EH (cell line): ENCODE data around the gene A3GALT2.
A peak's percentile ranks its signal among the peaks of the same experiment; 100 is the strongest.

ENCODE experiments used
- DNase-seq: peaks from one replicate; pipeline ENCODE4 v3.0.0-alpha.2; 2015; ENCODE audit warnings: low read depth

Gene A3GALT2

DNA sequence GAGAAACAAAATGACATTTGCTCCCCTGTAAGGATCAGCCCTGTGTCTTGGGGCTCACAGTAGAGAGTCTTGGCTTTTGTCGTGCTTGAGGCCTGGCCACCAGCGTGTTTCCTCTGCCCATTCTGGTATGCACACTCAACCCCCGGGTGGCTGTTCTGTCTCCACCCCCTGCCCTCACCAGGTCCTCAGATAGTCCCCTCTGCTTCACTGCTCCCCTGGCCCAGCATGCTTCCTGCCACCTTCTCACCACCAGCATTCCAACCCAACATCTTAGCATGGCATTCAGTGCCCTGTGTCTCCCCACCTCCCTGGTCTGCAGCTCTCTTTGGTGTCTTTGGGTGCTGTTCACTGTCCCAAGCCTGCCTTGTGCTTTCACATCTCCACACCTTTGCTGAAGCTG lies 48.4 kb downstream of the A3GALT2 start:
- DNase-seq = no peak

DNA sequence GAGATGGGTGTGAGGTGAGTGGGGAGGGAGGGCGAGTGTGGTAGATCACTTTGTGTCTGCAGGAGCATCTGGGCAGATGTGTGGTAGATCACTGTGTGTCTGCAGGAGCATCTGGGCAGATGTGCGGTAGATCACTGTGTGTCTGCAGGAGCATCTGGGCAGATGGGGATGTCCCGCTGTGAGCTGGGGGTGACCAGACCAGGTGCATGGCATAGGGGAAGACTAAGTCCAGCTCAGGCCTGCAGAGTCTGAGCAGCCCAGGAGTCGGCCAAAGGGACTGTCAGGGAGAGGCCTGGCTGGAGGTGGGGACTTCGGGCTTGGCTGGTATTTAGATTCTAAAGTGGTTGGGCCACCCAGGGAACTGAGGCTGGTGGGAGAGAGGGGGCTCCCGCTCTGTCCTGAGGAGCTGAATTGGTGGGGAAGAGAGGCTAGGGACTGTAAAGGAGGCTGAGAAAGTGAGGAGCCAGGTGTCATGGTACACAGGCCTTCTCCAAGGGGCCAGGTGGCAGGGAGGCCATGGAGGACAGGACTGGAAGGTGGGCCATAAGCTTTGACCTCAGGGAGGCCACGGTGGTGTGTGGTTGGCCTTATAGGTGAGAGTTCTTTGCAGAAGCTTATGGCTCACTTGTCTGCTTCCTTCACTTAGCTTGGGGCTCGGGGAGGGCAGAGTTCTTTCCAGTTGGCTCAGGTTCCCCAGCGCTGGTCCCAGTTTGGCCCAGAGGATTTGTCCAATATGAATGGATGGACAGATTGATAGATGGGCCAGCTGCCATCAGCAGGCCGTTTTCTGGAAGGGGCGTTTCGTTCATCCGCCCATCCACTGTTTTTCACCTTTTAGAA lies 49.0 kb downstream of the A3GALT2 start:
- DNase-seq = no peak

DNA sequence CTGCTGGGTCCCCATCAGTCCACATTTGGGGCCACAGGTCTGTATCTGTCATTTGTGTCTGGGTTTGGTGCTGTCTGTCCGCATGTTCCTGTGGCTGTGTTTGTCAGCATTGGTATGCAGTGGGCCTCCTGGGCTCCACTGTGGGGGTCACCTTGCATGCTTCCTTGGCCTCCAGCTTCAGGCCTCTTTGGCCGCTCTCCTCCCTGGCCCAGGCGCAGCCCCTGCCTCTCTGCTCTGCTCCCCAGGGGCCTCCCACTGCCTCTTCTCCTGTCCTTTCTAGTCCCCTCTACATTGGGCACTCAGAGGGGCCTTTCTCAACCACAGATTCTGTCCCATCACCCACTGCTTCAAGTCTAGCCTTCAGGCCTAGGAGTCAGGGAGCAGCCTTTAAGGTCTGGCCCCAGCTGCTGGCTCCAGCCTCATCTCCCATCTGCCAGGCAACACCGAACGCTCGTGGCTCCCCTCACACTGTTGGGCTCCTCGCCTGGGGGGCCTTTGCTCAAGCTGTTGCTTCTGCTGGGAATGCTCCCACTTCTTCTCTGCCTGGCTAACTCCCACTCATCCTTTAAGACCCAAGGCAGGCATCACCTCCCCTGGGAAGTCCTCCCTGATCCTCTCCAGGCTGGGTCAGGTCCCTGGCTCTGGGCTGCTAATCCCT lies 50.0 kb downstream of the A3GALT2 start:
- no peak for DNase-seq

DNA sequence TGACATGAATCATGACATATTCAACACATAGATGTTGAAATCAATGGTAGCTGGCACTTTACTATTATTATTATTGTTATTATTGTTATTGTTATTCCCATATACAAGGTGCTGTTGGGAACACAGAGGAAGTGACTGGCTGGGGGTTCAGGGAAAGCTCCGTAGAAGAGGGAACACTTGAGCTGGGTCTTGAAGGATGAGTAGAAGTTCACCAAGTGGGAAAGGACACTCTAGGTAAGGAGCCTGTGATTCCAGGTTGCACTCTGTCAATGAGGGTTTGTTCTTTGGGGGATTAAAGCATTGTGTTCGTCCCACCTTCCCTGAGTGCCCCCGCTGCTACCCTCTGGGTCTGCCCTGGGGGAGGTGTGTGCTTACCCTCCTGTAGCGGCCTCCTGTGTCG lies 50.5 kb downstream of the A3GALT2 start:
- DNase-seq = no peak

DNA sequence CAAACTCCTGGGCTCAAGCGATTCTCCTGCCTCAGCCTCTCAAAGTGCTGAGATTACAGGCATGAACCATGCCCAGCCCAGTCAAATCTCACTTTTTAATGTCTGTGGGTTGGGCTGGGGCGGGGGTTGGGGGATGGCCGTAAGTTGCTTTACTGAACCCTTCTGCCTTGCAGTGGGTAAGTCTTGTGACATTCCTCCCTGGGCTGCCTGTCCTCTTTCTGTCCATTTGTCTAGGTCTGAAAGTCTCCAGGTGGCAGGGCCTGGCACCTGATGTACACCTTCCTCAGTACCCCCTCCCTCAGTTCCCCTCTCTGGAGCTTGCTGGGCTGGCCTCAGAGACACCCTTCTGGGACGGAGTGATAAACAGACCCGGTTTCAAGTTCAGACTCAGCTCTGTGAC lies 51.3 kb downstream of the A3GALT2 start:
- DNase-seq = no peak

DNA sequence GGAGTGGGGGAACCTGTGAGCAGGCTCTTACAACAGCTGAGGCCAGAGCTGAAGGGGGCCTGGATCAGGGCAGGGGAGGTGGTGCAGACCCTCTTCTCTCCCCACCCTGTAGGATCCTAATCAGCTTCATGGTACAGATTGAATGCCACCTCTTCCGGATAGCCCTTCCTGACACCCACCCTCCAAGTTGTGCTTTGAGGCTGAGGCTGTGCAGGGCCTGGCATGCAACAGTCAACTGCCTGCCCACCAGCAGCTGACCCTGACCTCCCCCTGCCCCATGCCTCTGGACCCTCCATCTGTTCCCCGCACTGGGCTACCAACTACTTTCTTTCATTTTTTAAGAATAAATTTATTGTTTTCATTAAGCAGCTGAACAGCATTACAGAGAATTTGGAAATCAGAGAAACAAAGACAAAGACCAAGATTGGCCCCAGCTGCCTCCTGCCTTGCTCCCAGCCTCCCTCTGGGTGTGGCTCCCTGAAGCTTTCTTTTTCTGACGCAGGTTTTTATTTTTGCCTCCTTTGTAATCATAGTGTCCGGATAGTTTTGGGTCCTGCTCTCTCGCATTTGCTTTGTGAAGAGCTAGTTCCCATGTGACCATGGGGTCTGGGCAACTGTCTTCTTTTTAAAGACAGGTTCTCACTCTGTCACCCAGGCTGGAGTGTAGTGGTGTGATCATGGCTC lies 51.8 kb downstream of the A3GALT2 start:
- no peak for DNase-seq

DNA sequence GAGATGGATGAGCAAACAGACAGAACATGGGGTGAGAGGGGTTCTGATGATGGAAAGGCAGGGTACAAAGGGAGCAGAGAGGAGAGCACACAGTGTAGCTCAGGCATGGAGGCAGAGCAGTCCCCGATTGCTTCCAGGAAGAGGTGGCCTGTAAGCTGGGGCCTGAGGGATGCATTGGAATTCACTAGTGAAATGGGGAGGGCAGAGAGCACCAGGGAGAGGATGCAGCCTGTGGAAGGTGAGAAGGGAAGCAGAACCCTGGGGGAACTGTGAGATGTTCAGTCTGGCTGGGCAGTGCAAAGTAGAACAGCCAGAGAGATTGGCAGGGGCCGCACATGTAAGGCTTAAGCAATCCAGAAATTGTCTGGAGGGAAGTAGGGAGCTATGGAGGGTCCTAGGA lies 52.4 kb downstream of the A3GALT2 start:
- no peak for DNase-seq

DNA sequence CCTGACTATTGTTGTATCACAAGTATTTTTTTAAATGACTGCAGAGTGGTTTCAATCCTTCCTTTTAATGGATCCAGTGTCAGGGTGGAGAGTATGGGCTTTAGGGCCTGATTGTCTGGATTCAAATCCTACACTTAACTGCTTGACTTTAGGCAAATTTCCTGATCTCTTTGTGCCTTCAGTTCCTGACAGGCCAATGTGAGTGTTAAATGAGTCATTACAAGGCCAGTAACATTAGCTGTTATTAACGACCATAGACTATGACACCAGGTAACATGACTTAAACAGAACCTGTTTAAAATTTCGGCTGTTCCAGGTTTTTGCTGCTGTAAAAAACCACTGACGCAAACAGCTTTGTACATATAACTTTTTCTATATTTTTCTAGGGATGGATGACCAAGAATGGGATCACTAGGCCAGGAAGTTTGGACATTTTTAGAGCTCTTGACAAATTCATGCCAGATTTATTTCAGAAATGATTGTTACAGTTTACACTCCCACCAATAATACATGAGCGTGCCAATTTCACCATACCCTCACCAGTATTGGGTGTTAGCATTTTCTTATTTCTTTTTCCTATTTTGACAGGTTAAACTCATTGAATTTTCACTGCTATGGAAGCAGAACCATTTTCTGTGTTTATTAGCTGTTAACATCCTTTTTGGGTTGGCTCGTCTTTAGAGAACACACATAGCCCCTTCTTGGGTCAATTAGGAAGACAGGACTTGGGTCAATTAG lies 53.3 kb downstream of the A3GALT2 start:
- no peak for DNase-seq

DNA sequence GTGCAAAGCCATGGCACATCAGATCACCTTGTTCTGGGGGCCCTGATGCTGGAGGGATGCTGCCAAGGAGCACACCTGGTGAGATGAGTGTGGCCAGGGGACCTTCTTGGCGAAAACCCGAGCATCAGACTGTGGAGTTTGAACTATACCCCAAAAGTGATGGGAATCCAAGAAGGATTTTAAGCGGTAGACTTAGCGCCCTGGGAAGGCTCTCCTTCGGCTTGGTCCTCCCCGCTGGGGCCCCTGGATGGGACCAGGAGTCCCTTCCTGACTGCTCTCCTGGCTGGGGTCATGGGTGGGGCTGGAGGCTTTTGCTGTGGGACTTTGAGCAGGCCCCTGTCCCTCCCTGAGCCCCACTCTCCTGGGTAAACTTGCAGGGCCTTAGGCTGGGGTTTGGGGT lies 54.1 kb downstream of the A3GALT2 start:
- DNase-seq = no peak

DNA sequence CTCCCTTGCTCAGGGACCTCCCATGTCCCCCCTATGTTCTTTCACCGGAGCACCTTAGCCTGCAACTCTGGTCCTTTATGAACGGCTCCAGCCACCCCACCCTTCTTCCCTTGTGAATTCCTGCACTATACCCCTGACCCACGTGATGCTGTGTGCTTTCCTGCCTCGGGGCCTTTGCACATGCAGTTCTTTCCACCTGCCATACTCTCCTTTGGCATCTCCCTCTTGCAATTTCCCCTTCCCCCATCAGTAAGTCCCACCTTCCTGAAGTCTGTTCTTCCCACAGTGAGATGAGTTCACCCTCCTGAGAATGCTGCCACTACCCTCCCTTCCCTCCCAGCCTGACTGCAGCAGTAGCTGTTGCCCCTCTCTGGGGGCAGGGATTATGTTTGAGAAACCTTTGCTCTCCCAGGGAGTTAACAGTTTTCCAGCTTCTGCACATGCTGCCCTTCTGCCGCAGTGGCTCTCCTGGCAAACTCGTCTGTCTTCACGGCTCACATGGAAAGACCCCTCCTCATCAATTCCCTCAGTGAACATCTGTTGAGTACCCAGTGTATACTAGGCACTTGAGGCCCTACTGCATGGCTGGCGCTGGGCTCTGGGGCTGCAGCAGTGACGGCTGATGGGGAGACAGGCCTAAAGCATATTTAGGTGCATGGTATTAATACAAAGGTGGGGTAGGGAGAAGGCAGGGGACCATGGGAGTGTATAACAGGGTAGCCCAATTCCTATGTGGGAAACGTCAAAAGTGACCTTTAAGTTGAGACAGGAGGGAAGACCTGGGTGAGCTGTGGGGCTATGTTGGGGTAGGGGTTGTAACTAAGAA lies 54.9 kb downstream of the A3GALT2 start:
- no peak for DNase-seq

DNA sequence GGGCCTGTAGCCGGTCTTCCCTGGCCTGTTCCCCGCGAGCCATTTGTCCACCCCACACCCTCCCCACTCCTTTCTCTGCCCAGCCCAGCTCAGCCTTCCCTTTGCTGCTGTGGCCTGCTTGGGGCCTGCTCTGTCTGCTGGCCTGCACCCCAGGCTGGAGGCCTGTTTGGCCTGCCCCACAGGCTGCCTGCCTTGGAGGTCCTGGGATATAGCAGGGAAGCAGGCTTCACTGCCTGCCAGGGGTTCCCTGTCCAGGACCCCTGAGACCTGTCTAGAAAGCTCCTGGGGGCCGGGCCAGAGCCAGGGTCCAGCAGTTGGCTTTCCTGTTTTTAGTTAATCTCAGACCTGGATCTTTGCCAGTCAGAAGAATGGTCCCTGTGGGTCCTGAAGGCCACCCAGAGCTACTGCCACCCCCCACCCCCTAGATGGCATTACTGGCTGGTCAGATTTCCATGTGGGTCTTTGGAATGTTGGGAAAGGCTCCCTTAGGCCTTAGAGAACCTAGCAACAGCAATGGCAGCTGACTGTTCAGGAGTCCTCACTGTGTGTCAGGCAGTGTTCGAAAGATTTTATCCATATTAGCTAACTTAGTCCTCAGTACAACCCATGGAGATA lies 56.9 kb downstream of the A3GALT2 start:
- no peak for DNase-seq

DNA sequence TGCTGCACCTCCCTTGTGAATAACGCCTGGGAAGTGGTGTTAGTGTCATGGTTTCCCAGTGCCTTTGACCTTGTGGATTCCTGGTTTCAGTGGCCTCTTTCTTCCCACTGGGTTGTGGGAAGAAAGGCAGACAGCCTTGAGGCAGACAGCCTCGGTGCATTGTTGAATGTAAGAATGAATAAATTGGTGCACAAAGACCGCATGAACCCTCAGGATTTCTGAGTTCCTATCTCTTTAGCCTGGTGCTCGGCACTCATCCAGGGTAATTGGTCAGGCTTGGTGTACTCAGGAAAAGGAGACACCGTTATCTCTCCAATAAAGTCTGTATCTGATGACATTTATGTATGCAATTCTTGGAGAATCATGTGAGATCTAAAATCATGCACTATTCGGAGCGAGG lies 59.6 kb downstream of the A3GALT2 start:
- no peak for DNase-seq

DNA sequence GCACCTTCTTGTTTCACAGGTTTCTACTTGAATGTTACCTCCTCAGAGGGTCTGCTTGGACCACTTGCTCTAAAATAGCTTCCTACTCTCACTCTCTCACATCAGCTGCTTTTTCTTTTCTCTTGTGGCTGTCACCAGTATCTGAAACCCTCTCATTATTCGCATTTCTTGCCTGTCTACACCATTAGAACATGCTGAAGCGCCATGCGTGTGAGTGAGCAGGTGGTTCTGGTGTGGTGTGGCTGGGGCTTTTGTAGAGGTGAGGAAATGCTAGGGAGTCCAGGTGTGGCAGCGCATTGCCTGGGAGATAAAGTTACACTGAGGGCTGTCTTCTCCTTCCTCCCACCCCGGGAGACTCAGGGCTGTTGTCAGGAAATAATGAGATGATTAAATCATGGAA lies 60.5 kb downstream of the A3GALT2 start:
- no peak for DNase-seq

DNA sequence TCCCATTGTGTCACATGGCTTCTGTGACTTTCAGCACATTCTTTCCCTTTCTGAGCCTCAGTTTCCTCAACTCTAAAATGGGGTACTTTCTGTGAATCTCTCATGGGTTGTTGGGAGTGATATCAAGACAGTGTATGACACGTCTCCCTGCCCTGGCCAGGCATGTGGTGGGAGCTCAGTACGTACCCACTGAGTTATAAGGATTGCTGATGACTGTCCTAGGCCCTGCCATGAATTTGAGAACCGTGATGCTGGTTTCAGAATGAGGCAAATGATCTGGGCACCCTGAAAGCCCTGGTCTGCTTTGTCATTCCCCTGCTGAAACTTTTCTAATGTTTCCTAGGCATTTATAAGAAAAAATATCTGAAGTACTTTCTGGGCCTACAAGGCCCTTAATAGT lies 61.0 kb downstream of the A3GALT2 start:
- DNase-seq = no peak

DNA sequence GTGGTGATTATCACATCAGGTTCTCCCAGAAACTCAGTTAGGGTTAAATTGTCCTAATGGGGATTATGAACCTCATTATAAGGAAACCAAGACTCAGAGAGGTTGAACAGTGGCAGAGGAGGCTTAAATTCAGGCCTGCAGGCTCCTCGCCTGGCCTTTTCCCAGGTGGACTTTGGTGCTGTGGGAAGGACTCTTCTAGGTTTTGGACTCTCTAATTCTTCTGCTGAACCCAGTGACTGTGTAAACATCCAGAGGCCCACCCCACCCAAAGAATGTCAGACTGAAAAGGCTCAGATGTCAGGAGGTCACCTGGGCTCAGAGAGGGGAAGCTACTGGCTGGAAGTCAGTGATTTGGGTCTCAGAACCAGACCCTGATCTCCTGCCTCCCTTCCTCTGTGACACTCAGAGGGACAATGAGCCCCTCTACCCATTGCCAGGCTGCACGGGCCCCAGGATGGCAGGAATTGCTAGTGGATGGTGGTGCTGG lies 62.1 kb downstream of the A3GALT2 start:
- DNase-seq = no peak

DNA sequence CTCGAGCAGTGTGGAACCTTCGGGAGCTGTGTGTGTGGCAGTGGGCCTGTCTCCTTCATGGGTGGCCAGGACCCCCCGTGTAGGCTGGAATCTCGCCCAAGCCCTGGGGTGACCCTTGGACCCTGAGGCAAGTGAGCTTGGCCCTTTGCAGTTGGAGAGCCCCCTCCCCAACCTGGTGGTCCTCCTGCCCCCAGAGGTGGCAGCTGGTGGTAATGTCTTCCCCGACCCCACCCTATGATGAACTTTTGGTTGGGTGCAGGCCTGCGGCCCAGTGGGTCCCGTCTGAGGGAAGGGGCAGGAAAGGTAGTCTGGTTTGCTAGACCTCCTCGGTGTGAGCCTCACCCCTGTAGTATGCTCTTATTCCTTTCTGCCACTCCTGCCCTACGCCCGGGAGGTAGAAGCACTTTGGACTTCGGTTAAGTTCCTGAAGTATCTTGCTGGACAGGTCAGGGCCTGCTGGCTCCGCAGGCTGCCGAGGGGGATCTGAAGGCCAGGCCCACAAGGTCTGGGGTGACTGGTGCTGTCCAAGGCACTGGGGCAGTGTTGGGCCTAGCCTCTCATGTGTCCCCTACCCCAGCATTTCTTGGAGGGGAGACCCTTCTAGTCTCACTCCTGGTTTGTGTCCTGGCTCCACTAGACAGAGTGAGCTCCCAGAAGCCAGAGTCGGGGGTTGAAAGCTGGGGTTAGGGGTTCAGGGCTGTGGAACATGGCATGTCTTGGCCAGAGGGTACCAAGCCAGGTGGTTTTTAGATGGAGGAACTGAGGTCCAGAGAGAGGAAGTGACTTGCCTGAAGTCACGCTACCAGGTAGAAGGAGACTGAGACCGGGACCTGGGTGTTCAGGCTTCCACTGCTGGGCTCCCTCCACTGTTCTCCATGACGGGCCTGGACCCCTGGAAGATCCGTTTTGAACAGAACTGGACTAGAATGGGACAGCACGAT lies 62.9 kb downstream of the A3GALT2 start:
- DNase-seq = no peak

DNA sequence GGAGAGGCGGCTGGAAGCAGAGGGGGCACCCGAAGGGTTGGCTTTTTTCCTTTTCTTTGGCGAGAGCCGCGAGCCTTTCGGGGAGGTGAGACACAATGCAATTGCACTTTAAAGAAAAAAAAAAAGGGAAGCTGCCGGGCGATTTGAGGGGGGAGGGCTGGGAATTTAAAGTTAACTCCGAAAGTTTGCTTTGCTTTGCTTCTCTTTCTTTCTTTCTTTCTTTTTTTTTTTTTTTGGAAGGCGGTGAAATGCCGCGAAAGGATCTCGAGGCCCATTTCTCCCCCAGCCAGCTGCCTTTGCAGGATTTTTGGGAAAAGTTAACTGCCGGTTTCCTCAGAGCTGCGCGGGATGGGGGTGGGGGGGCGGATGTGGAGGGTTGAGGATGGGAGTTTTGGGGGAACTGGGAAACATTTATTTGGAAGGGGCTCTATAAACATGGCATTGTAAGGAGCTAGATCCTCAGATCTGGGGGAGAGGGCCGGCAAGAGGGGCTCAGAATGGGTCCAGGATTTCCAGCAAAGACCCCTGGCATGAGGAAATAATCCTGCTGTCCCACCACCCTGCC lies 63.6 kb downstream of the A3GALT2 start:
- peak; percentile 32 for DNase-seq
